SK-N-MC (cell line): ENCODE results near the gene WDFY3.

Experiments
- DNase-seq: peaks from one replicate; pipeline ENCODE4 v3.0.0-alpha.2; 2011; ENCODE audit warnings: low read depth, low spot score
- H3K27ac ChIP-seq: fragments of 200-600 bp; sonication (generic); 2 replicates; pipeline ENCODE4 v1.5.1; 2016; ENCODE audit warnings: mixed run types
- H3K36me3 ChIP-seq: fragments of 200-600 bp; sonication (generic); 2 replicates; pipeline ENCODE4 v1.6.1; 2017; ENCODE audit warnings: antibody characterized with exemption, low read length, mixed read lengths; ENCODE audit not compliant: insufficient read depth
- H3K4me3 ChIP-seq: fragments of 200-600 bp; sonication (generic); 2 replicates; pipeline ENCODE4 v1.5.1; 2016
- H3K9ac ChIP-seq: fragments of 200-600 bp; sonication (generic); 2 replicates; pipeline ENCODE4 v1.8.0; 2017; ENCODE audit warnings: mixed run types, mixed read lengths; ENCODE audit not compliant: insufficient read length
- H3K9me3 ChIP-seq: fragments of 200-600 bp; sonication (generic); 2 replicates; pipeline ENCODE4 v1.6.1; 2017; ENCODE audit warnings: low read depth, mild to moderate bottlenecking, antibody characterized with exemption, low read length, moderate library complexity, mixed read lengths
- EZH2 ChIP-seq: fragments of 200-600 bp; sonication (generic); IDR thresholded peaks from one replicate; pipeline ENCODE4 v1.6.1; 2017; ENCODE audit warnings: antibody characterized with exemption
- FOXP2 ChIP-seq: optimal IDR thresholded peaks from 2 replicates; pipeline ENCODE3; 2011; ENCODE audit warnings: mild to moderate bottlenecking, moderate library complexity; ENCODE audit not compliant: insufficient read depth; ENCODE audit errors: extremely low read length, control extremely low read depth
- POLR2AphosphoS5 ChIP-seq: IDR thresholded peaks from 2 replicates; pipeline ENCODE4 v1.6.1; 2012; ENCODE audit warnings: mild to moderate bottlenecking, low read depth, low read length, borderline replicate concordance

Gene WDFY3

DNA sequence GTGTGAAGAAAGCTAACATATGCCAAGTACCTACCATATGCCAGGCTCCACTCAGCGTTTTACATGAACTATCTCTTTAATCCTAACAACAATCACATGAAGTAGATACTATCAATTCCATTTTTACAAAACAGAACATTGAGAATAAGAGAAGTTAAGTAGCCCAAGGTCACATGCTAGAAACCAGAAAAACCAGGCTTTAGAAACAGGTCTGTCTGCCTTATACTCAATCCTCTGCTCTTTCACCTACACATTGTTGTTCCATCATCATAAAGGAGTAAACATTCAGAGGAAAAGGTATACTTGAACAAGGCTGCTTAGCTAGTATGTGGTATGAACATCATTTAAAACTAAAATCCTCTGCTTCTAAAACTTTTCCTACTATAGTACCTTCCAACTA is 42.1 kb downstream of the WDFY3 start:
- Histone ChIP-seq H3K4me3 (no peak overlapping the region), H3K27ac (no peak overlapping the region), H3K36me3 (peaks cover 27% of the 10 kb centered on the region), H3K9ac (no peak overlapping the region), H3K9me3 (peaks cover 7% of the 10 kb centered on the region; the same call in 1 of the 2 replicates)
- TF ChIP-seq FOXP2 (no peak), POLR2AphosphoS5 (no peak), EZH2 (no peak)
- DNase-seq, result no peak

DNA sequence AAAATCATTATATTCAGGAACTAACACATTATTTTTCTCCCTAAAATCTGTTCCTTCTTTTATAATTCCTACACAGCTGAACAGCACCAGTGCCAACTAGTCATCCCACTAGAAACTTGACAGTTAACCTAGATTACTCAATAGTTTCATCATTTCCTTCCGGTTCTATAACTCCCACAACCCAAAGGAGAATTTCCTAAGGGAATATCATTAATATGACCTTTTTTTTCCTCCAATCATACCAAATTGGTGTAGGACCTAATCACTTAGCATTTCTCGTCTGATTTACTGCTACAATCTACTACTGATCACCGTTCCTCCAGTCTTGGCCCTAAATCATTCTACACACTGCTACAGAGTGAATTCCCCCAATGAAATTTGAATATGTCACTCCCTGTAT is 45.9 kb downstream of the WDFY3 start:
- peak; percentile 95 for DNase-seq
- no peaks in the 10 kb centered on the region for H3K9me3 ChIP-seq
- peaks cover 14% of the 10 kb centered on the region for H3K36me3 ChIP-seq
- H3K4me3 ChIP-seq, result peak overlapping the region; percentile 66
- TF ChIP-seq FOXP2, result no peak
- no peak; the same call in 1 of the 2 replicates for TF ChIP-seq POLR2AphosphoS5
- no peak for TF ChIP-seq EZH2
- peak overlapping the region; percentile 96 for H3K27ac ChIP-seq
- H3K9ac ChIP-seq, result peak overlapping the region; percentile 47

DNA sequence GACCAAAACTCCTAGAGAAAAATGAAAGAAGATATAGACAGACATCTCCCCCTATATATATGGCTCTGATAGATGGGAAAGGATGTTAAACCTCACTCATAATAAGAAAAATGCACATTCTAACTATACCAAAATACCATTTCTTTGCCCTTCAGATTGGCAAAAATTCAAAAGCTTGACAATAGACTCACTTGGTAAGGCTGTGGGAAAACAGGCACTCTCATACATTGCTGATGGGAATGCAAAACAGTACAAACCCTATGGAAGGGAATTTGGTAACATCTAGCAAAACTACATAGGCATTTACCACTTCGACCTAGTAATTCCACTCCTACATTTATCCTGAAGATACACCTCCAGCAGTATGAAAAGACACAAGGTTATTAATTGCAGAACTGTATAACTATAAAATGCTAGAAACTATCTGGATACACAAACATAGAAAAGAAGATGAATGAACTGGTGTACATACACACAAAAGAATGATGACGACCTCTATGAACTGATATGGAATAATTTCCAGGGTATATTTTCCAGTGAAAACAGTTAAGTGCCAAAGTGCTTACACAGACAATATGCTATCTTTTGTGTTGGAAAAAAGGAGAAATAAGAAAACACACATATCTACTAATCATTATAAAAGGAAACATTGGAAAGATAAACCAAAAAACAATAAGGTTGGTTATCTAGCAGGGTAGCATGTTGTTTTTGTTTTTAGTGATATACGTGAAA is 48.5 kb downstream of the WDFY3 start:
- H3K36me3 ChIP-seq, result peaks cover 25% of the 10 kb centered on the region
- no peaks in the 10 kb centered on the region for H3K9me3 ChIP-seq
- H3K9ac ChIP-seq, result no peak overlapping the region
- H3K4me3 ChIP-seq, result peak overlapping the region; percentile 34; the same call in 1 of the 2 replicates
- no peak for DNase-seq
- peak overlapping the region; percentile 81 for H3K27ac ChIP-seq
- TF ChIP-seq FOXP2 (no peak), EZH2 (no peak), POLR2AphosphoS5 (no peak)

DNA sequence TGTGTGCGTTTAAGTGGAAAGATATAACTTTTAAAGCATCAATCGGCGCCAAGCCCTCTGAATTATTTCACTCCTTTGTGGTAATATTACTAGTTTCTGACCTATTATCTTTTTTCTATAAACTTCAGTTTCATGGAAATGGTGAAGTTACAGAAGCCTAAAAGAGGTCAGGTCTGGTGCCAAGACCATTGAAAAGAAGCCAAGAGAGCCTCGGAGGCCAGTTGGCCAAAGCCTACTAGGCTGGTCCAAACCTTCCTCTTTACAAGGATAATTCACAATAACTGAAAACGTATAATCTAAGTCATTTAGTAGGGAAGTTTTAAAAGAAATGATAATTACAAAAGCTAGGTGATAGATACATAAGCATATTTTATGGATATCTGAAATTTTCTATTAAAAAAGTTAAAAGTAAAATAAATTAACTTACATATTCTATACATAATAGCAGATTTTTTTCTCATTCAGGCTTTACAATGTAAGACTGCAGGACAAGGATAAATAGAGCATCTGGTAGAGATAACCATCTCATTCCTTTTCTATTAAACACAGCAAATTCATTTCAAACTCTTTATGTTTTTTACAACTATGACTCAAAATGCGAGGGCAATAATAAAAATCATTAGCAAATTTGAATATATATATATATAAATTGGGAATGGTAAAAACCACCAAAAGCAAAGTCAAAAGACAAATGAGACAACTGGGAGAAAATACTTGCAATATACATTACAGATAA is 49.2 kb downstream of the WDFY3 start:
- Histone ChIP-seq H3K4me3 (peak overlapping the region; percentile 68), H3K9me3 (no peaks in the 10 kb centered on the region), H3K9ac (peak overlapping the region; percentile 29), H3K27ac (peak overlapping the region; percentile 95), H3K36me3 (peaks cover 32% of the 10 kb centered on the region)
- no peak for TF ChIP-seq EZH2
- no peak for TF ChIP-seq POLR2AphosphoS5
- TF ChIP-seq FOXP2, result no peak
- no peak for DNase-seq

DNA sequence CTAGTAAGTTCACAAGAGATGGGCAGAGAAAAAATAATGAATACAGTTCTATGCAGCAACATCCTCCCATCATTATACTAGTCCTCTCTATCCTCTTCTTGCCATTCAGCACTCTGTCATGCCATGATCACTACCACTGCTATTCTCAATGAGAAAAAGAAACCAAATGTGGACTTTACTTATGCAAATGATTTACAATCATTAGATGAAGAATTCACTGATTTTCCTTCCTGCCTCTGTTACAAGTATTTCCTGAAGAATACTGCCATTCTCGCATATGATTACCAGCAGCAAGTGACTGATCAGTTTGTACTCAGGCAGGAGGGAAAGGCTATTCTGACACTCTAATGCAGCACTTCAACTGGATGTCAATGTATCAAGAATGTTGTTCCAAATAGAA is 50.3 kb downstream of the WDFY3 start:
- peak overlapping the region; percentile 95 for H3K27ac ChIP-seq
- TF ChIP-seq FOXP2, result no peak
- no peak for TF ChIP-seq POLR2AphosphoS5
- TF ChIP-seq EZH2, result no peak

DNA sequence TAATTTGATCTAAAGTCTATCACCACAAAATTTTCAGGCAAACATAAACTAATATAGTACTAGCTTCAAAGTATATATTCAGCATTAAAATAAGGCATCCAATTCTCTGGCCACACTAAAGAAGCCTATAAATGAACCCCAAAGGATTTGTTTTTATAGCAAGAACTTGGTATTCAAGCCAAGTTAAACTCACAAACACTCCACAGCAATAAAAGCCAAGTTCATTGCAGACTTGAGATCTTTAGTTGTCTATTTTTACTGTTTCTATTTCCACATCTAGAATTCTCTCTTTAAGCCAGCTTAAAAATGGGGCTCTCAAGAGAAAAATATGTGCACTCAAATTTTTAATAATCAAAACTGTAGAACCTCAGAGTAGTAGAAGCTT is 51.1 kb downstream of the WDFY3 start:
- Histone ChIP-seq H3K4me3 (peak overlapping the region; percentile 68), H3K9ac (peak overlapping the region; percentile 40), H3K36me3 (peaks cover 48% of the 10 kb centered on the region), H3K9me3 (no peaks in the 10 kb centered on the region), H3K27ac (peak overlapping the region; percentile 95)
- no peak for TF ChIP-seq EZH2
- TF ChIP-seq FOXP2, result no peak
- TF ChIP-seq POLR2AphosphoS5, result no peak
- no peak for DNase-seq

More for the DNA sequence above, 50.3 kb downstream of the WDFY3 start:
- no peaks in the 10 kb centered on the region for H3K9me3 ChIP-seq
- peak overlapping the region; percentile 40 for H3K9ac ChIP-seq
- H3K4me3 ChIP-seq, result peak overlapping the region; percentile 68
- peak; percentile 82 for DNase-seq
- peaks cover 41% of the 10 kb centered on the region for H3K36me3 ChIP-seq

DNA sequence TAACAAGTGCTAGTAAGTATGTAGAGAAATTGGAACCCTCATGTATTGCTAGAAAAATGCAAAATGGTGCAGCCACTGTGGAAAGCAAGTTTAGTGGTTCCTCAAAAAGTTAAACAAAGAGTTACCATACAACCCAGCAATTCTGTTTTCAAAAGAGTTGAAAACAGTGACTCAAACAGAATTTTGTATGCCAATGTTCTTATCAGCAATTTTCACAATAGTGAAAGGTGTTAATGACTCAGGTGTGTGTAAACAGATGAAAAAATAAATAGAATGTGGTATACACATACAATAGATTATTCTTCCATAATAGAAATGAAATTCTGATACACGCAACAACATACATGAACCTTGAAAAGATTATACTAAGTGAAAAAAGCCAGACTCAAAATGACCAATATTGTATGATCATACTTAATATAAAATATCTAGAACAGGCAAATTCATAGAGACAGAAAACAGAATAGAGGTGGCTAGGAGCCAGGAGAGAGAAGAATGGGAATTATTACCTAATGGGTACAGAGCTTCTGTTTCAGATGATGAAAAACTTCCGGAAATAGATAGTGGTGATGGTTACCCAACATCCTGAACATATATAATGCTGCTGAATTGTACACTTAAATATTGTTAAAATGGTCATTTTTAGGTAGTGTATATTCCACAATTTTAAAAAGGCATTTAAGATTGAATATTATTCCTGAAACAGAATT is 51.6 kb downstream of the WDFY3 start:
- no peak for DNase-seq
- Histone ChIP-seq H3K27ac (peak overlapping the region; percentile 95), H3K36me3 (peaks cover 51% of the 10 kb centered on the region), H3K9ac (no peak overlapping the region), H3K9me3 (no peaks in the 10 kb centered on the region), H3K4me3 (peak overlapping the region; percentile 68; the same call in 1 of the 2 replicates)
- TF ChIP-seq FOXP2 (no peak), POLR2AphosphoS5 (no peak), EZH2 (no peak)

DNA sequence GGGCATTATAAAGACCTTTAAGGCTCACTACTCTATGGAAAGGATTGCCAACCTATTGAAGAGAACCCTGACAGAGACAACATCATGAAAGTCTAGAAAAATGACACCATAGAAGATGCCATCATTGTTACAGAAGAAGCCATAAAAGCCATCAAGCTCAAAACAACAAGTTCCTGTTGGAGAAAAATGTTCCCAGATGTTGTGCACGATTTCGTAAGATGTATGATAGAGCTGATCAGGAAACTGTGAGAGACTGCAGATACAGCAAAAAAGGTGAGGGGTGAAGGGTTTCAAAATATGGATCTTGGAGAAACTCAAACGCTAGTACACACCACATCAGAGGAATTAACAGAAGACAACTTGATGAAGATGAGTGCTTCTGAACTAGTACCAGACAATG is 53.3 kb downstream of the WDFY3 start:
- peak overlapping the region; percentile 81 for H3K27ac ChIP-seq
- peak; percentile 61 for DNase-seq
- peak overlapping the region; percentile 23; the same call in 1 of the 2 replicates for H3K4me3 ChIP-seq
- H3K9ac ChIP-seq, result no peak overlapping the region
- H3K36me3 ChIP-seq, result peaks cover 41% of the 10 kb centered on the region
- H3K9me3 ChIP-seq, result no peaks in the 10 kb centered on the region
- no peak for TF ChIP-seq FOXP2
- TF ChIP-seq POLR2AphosphoS5, result no peak
- no peak for TF ChIP-seq EZH2
